Mesenteric fat pad (tissue), 1 donor: Measurements from ENCODE around the gene MAP3K9. TPM values are rescaled to one million over a fixed set of nuclear protein-coding genes. Genes with fewer than 3 reads are reported as not detected.

Source experiments
- DNase-seq: peaks from one replicate; pipeline ENCODE4 v3.0.0-alpha.2; 2020; ENCODE audit warnings: low spot score
- total RNA-seq: library from RNA; stranded (reverse); fragmentation: NEBNext Ultra II Directional; extraction: Animal tissue kit (Norgen Biotek cat#: 25700); gene quantifications from one replicate; pipeline ENCODE4 v1.2.1, GENCODE V29; 2021
- donor health status: DM: yes; HTN: yes; CAD: no.

MAP3K9 gene
- total RNA-seq, 1 donor from 2014 or later = 0.26 TPM

- peak; percentile 92 for DNase-seq
Observed at GRCh38 chr14:70821584-70822529, 12.5 kb upstream of the MAP3K9 start.

- DNase-seq = no peak
Observed at GRCh38 chr14:70816525-70816924, 7.2 kb upstream of the MAP3K9 start.

- DNase-seq = no peak
Observed at GRCh38 chr14:70814466-70814865, 5.2 kb upstream of the MAP3K9 start.

GRCh38 chr14:70812124-70812818 is 3.0 kb upstream of the MAP3K9 start:
- no peak for DNase-seq

- no peak for DNase-seq
Observed at GRCh38 chr14:70811578-70811977, 2.3 kb upstream of the MAP3K9 start.

GRCh38 chr14:70811050-70811449 is 1.7 kb upstream of the MAP3K9 start:
- DNase-seq = no peak

GRCh38 chr14:70810621-70811020 is 1.3 kb upstream of the MAP3K9 start:
- DNase-seq = no peak

- no peak for DNase-seq
Observed at GRCh38 chr14:70808416-70809224, 693 bp downstream of the MAP3K9 start.

GRCh38 chr14:70807898-70808415 is 1.4 kb downstream of the MAP3K9 start:
- DNase-seq = no peak

- DNase-seq = no peak
Observed at GRCh38 chr14:70804556-70805162, 4.7 kb downstream of the MAP3K9 start.

- DNase-seq = no peak
Observed at GRCh38 chr14:70803321-70804310, 5.7 kb downstream of the MAP3K9 start.

GRCh38 chr14:70802379-70802778 is 6.9 kb downstream of the MAP3K9 start:
- no peak for DNase-seq

GRCh38 chr14:70801836-70802235 is 7.5 kb downstream of the MAP3K9 start:
- no peak for DNase-seq

- DNase-seq = no peak
Observed at GRCh38 chr14:70796551-70796950, 12.8 kb downstream of the MAP3K9 start.

GRCh38 chr14:70794294-70794693 is 15.0 kb downstream of the MAP3K9 start:
- no peak for DNase-seq

- no peak for DNase-seq
Observed at GRCh38 chr14:70793637-70794036, 15.7 kb downstream of the MAP3K9 start.

- no peak for DNase-seq
Observed at GRCh38 chr14:70792939-70793338, 16.4 kb downstream of the MAP3K9 start.

GRCh38 chr14:70791971-70792370 is 17.3 kb downstream of the MAP3K9 start:
- DNase-seq = no peak

GRCh38 chr14:70789961-70790360 is 19.4 kb downstream of the MAP3K9 start:
- no peak for DNase-seq

- DNase-seq = no peak
Observed at GRCh38 chr14:70789361-70789760, 20.0 kb downstream of the MAP3K9 start.
